Measurements from ENCODE around the gene IGFN1. TPM values are rescaled to one million over a fixed set of nuclear protein-coding genes. Genes with fewer than 3 reads are reported as not detected.

The IGFN1 gene
- total RNA-seq, 1 donor from 2014 or later, result under 0.01 TPM

GRCh38 chr1:201250326-201251011 is 59.8 kb downstream of the IGFN1 start:
- H3K4me3 ChIP-seq (ENCODE audit: low read depth, low read length), result no peak overlapping the region
- DNase-seq (ENCODE audit: low read depth), result no peak
- FAIRE-seq, result no peak
- no peaks in the 10 kb centered on the region for H3K27me3 ChIP-seq (ENCODE audit: control insufficient read depth, insufficient read depth, low read length)
- no peaks in the 10 kb centered on the region for H3K36me3 ChIP-seq (ENCODE audit: control insufficient read depth, insufficient read depth, low read length)
- no peak for TF ChIP-seq CTCF (IDR thresholded peaks at IDR 0.05; ENCODE audit: insufficient read depth, low read length, severe bottlenecking)

GRCh38 chr1:201251411-201251810 is 60.8 kb downstream of the IGFN1 start:
- Histone ChIP-seq H3K36me3 (ENCODE audit: control insufficient read depth, insufficient read depth, low read length) (no peaks in the 10 kb centered on the region), H3K4me3 (ENCODE audit: low read depth, low read length) (no peak overlapping the region), H3K27me3 (ENCODE audit: control insufficient read depth, insufficient read depth, low read length) (no peaks in the 10 kb centered on the region)
- DNase-seq (ENCODE audit: low read depth) (no peak), FAIRE-seq (no peak)
- no peak for TF ChIP-seq CTCF (IDR thresholded peaks at IDR 0.05; ENCODE audit: insufficient read depth, low read length, severe bottlenecking)

GRCh38 chr1:201251851-201252430 is 61.3 kb downstream of the IGFN1 start:
- TF ChIP-seq CTCF (IDR thresholded peaks at IDR 0.05; ENCODE audit: insufficient read depth, low read length, severe bottlenecking), result no peak
- DNase-seq (ENCODE audit: low read depth) (no peak), FAIRE-seq (no peak)
- H3K36me3 ChIP-seq (ENCODE audit: control insufficient read depth, insufficient read depth, low read length), result no peaks in the 10 kb centered on the region
- no peaks in the 10 kb centered on the region for H3K27me3 ChIP-seq (ENCODE audit: control insufficient read depth, insufficient read depth, low read length)
- H3K4me3 ChIP-seq (ENCODE audit: low read depth, low read length), result no peak overlapping the region

- DNase-seq (ENCODE audit: low read depth), result no peak
- TF ChIP-seq CTCF (IDR thresholded peaks at IDR 0.05; ENCODE audit: insufficient read depth, low read length, severe bottlenecking), result no peak
- no peak for FAIRE-seq
- Histone ChIP-seq H3K4me3 (ENCODE audit: low read depth, low read length) (no peak overlapping the region), H3K36me3 (ENCODE audit: control insufficient read depth, insufficient read depth, low read length) (no peaks in the 10 kb centered on the region), H3K27me3 (ENCODE audit: control insufficient read depth, insufficient read depth, low read length) (no peaks in the 10 kb centered on the region)
These were observed 62.3 kb downstream of the IGFN1 start for GRCh38 chr1:201252944-201253371.

GRCh38 chr1:201253411-201253810 is 62.8 kb downstream of the IGFN1 start:
- H3K27me3 ChIP-seq (ENCODE audit: control insufficient read depth, insufficient read depth, low read length), result no peaks in the 10 kb centered on the region
- FAIRE-seq, result no peak
- no peak for DNase-seq (ENCODE audit: low read depth)

More at GRCh38 chr1:201253411-201253810, 62.8 kb downstream of the IGFN1 start:
- TF ChIP-seq CTCF (IDR thresholded peaks at IDR 0.05; ENCODE audit: insufficient read depth, low read length, severe bottlenecking), result no peak
- Histone ChIP-seq H3K36me3 (ENCODE audit: control insufficient read depth, insufficient read depth, low read length) (no peaks in the 10 kb centered on the region), H3K4me3 (ENCODE audit: low read depth, low read length) (no peak overlapping the region)
